ENCODE results near the gene CDH4.

DNA sequence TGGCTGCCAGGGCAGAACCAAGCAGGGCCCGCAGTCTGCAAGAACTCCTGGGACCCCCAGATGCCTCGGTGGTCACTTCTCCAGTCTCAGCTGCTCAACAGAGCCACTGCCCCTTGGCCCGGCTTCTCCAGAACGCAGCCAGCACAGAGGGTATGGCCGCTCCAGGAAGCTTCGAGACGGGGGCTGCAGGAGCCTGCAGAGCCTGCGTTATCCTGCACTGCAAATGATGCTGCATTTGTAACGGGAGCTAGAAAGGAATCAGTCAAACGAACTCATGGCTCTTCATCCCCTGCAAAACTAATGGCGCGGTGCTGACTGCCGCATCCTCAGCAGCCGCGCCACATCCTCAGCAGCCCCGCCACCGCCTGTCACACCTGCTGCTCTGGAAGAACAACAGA is 558.7 kb downstream of the CDH4 start:
- TF ChIP-seq POLR2A (IDR thresholded peaks at IDR 0.05) = no peak
- TF ChIP-seq, protein P1, sequence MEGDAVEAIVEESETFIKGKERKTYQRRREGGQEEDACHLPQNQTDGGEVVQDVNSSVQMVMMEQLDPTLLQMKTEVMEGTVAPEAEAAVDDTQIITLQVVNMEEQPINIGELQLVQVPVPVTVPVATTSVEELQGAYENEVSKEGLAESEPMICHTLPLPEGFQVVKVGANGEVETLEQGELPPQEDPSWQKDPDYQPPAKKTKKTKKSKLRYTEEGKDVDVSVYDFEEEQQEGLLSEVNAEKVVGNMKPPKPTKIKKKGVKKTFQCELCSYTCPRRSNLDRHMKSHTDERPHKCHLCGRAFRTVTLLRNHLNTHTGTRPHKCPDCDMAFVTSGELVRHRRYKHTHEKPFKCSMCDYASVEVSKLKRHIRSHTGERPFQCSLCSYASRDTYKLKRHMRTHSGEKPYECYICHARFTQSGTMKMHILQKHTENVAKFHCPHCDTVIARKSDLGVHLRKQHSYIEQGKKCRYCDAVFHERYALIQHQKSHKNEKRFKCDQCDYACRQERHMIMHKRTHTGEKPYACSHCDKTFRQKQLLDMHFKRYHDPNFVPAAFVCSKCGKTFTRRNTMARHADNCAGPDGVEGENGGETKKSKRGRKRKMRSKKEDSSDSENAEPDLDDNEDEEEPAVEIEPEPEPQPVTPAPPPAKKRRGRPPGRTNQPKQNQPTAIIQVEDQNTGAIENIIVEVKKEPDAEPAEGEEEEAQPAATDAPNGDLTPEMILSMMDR (IDR thresholded peaks at IDR 0.05) = no peak
